Fibroblast of skin of scalp (primary cell): ENCODE data around the gene SRGAP1.
A peak's percentile ranks its signal among the peaks of the same experiment; 100 is the strongest.
"Not testable (repeated sequence)": the region's sequence is repeated elsewhere in the genome, so short reads cannot be mapped to it uniquely, and the experiment has no call there.

Source experiments
- DNase-seq: peaks from one replicate; pipeline ENCODE4 v3.0.0-alpha.2; 2013

The SRGAP1 gene

DNA sequence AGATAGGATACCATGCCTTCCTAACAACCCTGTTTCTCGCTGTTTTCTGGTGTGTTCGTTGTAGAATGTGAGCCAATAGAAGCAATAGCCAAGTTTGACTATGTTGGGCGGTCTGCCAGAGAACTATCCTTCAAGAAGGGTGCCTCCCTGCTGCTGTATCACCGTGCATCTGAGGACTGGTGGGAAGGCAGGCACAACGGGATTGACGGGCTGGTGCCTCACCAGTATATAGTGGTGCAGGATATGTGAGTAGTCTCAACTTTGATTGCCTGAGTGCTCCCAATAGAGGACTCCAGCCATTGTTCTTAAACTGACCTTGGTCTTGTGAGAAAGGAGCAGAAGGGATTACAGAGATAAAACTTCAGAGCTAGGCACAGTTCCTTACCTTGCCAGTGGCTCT is 281.4 kb downstream of the SRGAP1 start:
- DNase-seq = no peak

DNA sequence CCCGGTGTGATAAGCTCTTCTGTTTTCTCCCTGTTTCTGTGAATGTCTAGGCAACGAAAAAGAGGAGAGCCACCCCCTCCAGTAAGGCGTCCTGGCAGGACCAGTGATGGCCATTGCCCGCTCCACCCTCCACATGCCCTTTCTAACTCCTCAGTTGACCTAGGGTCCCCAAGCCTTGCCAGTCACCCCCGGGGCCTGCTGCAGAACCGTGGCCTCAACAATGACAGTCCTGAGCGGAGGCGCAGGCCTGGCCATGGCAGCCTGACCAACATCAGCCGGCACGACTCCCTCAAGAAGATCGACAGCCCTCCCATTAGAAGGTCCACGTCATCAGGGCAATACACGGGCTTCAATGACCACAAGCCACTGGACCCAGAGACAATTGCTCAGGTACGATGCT is 283.3 kb downstream of the SRGAP1 start:
- no peak for DNase-seq

DNA sequence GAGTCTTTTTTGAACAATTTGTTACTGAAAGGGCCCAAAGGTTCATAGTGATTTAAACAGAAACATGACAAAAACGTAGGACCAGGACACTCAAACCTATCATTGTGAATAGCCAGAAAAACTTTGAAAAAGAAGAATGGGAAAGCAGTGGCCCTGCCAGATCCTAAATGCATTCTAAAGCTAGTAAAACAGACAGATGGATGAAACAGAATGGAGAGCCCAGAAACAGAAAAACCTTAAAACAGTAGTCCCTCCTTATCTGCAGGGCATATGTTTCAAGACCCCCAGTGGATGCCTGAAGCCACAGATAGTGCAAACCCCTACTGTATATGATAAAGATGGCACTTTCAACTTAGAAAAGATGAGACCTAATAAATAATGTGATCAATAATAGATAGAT is 283.9 kb downstream of the SRGAP1 start:
- no peak for DNase-seq

DNA sequence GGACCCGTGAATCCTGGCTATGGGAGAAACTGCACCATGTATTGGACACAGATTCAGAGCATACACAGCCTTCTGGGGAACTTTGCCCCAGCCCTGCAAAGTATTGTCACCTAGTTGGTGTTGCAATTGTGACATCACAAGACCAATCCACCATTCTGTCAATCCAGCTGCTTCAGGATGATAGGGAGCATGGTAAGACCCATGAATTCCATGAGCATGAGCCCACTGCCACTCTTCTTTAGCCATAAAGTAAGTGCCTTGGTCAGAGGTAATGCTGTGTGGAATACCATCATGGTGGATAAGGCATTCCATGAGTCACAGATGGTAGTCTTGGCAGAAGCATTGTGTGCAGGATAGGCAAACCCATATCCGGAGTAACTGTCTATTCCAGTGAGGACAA is 286.0 kb downstream of the SRGAP1 start:
- DNase-seq = not testable (repeated sequence)

DNA sequence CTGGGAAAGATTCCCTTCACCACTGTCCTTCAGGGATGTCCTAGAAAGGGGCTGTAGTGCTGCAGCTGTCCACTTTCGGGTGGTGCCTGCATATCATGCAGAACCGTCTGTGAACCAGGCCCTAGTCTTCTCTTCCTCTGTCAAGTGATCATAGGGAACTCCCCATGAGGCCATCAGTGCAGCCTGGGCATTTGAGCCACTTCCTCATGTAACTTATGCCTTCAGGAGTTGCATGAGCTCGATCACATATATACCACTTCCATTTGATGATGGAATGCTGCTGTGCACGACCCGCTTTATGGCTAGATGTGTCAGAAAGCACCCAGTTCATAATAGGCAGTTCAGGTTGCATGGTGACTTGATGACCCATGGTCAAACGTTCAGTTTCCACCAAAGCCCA is 287.0 kb downstream of the SRGAP1 start:
- not testable (repeated sequence) for DNase-seq

DNA sequence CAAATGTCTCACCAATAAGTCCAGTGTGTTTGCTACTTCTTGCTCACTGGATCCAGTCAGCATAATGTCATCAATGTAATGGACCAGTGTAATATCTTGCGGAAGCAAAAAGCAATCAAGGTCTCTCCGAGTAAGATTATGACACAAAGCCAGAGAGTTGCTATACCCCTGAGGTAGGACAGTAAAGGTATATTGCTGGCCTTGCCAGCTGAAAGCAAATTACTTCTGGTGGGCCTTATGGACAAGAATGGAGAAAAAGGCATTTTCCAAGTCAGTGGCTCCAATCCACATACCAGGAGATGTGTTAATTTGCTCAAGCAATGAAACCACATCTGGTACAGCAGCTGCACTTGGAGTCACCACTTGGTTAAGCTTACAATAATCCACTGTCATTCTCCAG is 288.2 kb downstream of the SRGAP1 start:
- not testable (repeated sequence) for DNase-seq

DNA sequence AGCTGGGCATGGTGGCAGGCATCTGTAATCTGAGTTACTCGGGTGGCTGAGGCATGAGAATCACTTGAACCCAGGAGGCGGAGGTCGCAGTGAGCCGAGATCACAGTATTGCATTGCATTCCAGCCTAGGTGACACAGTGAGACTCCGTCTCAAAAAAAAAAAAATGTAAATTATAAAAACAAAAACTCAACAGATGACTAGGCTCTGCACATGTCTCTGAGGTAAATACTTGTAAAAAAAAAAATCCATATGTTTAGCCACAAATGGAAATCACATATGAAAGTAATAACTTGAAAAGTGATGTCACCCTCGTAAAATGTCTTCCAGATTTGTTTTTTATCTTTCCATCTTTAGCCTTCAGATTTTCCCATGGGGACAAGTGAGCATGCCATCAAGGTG is 292.6 kb downstream of the SRGAP1 start:
- DNase-seq = peak; percentile 70

DNA sequence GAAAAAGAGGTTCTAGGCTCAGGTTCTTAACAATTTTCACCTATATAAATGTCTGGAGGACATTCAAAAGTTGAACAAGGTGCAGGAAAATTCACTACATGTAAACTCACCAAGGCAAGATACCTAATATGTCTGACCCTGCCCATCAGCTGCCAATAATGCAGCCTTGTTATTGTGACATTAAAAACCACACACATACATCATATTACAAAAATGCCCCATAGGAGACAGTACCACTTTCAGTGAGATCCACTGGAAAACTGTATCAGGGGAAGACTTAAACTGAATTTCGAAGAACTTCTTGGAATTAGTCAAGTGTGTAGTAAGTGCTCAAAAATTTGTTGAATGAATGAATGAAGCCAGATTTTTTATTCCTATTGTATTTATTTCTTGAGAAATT is 294.5 kb downstream of the SRGAP1 start:
- peak; percentile 63 for DNase-seq

DNA sequence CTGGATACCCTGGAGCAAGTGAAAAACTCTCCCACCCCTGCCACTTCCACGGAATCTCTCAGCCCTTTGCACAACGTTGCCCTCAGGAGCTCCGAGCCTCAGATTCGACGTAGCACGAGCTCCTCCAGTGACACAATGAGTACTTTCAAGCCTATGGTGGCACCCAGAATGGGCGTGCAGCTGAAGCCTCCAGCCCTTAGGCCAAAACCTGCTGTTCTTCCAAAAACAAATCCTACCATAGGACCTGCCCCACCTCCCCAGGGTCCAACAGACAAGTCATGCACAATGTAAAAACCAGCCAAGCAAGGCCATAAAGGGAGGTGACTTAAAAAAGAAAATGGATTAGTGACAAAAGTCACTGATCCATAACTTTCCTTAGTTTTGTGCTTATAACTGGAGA is 297.9 kb downstream of the SRGAP1 start:
- no peak for DNase-seq

DNA sequence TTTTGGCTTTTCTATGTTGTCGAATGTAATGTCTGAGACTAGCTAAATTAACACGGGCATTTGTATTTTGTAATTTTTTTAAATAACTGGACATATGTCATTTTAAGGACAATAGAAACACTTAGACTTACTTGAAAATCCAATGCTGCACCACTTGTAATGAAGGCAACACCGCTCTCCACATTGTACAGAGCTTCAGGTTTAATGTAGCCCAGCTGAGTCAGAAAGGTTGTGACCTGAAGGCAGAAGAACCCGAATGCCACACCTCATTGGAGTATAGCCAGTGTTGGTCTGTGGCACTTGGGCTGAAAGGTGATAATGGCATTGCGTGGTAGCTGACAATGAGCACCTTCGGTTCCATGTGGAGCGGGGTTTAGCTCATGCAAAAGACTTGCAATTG is 298.3 kb downstream of the SRGAP1 start:
- DNase-seq = no peak

DNA sequence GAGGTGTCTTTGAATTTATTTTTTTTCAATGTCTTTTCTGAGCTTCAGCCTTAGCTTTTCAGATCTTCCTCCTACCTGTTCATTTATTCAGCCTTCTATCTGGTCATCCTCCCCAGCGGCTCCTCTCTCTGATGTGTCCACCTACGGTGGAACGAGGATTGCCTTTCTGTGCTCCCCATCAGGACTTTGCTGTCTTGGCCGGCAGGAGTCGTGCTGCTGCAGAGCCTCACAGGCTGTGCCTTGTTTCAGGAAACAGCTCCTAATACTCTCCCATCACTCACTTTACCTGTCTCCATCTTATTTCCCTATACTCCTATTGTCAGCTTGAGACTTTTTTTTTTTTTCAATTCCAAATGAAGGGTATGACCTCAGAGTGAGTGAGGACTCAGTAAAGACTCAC is 300.7 kb downstream of the SRGAP1 start:
- no peak for DNase-seq

DNA sequence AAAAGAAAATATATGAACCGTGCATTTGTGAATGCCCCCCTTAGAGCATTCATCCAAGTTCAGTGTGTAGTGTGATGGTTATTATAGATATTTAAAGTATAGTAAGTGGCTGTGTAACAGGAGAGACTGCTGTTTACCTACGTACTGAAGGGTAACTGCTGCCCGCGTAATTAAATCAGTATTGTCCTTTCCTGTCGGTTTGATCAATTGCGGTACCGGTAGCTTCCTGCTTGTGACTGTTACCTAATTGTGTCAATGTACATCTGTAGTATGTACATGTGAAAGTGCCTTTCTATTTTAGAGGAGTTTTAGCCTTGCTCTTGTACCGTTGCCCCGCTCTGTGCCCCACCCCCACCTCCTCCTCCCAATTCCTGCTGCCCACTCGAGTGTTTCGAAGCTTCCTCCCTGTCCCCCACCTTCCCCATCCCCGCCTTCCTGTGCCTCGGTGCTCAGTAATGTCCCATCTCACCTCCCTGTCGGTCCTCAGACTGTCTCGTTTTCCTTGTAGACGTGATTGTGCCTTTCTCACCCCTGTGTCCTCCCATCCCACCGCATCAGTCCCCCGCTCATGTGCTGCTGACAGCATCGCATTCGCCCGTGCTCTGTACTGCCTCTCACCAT is 302.6 kb downstream of the SRGAP1 start:
- no peak for DNase-seq

DNA sequence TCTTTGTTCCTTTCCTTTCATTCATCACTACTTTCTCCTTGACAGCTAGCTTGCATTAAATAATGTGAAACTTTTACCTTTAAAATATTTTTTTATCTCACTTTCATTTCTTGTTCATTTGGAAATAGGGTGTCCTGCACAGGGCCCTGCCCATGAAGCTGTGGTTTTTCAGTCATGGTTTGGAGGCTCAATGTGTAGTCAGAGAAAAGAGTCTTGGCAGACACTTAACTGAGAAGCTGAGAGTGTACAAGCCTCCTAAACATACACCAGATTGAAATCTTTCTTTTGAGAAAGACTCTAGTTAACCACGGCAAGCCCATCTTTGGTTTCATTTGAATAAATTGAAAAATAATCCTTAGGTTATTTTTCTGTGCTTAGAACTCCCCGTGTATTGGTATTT is 303.4 kb downstream of the SRGAP1 start:
- no peak for DNase-seq

DNA sequence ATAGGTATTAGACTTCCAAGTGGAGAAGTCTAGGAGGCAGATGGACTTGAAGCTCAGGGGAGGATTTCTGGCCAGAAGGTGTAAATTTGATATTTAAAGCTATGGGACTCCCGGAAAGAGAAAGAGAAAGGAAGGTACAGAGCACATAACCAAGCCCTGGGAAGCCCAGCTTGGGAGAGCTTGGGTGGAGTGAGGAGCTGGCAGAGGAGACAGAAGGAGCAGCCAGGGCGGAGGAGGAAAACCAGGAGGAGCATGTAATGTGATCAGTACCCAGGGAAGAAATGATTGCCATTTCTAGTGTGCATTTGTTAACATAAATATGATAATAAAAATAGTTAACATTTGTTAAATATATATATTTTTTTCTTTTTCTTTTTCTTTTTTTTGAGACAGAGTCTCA is 310.2 kb downstream of the SRGAP1 start:
- DNase-seq = no peak

DNA sequence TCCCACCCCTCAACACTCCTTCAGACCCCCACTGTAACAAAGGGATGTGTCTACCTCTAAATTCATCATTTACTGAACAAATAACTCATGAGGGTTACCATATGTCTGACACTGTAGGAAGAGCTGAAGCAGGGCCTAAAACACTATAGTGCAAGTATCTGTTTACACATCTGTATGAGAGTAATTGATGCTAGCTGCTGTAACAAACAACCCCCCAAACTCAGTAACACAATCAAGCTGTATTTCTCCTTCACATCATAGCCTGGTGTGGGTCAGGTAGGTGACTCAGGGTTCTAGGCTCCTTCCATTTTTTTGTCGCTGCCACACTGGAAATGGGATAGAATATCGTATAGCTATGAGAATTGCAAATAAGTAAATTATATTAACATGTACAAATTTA is 312.6 kb downstream of the SRGAP1 start:
- DNase-seq = no peak

DNA sequence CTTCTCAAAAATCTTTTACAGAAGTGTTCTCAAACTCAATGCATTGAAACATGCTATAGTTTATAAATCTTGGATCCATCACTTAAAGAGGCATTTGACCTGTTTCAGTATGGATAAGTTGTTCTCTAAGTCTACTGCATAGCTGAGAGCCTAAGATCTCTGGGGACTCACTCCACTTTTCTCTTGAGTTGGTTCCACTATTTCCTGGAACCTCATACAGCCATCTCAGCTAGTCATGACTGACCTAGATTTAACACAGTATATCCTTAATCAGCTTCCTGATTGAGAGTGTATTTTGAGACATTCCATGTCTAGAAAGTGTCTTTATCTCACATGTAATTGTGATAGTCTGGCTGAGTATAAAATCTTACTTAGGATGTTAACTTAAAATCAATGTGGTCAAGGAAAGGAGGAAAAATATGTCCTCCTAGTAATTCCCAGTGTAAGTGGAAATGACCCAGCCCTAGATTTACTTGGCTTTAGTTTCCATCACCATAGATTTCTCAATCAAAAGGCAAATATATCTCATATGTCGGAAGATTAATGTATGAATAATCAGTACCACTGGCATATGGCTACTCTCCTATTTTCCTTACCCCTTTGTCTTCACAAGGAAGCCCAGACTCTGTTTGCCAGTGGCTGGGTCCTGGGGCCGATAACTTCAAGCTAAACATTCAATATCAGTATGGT is 315.7 kb downstream of the SRGAP1 start:
- peak; percentile 48 for DNase-seq

DNA sequence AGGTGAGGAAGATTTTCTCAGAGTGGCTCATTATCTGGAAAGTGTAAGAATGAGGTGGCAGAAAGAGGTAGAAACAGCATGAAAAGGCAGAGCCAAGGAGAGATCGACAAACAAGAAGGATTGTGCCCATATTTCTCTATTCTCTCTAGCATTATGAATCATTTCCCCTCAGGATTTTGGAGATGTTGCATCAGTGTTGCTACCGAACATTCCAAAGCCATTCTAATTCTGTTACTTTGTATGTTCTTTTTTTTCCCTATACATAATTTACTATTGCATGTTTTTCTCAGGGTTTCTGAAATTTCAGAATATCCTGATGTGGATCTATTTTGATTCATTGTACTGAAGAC is 316.2 kb downstream of the SRGAP1 start:
- peak; percentile 93 for DNase-seq

DNA sequence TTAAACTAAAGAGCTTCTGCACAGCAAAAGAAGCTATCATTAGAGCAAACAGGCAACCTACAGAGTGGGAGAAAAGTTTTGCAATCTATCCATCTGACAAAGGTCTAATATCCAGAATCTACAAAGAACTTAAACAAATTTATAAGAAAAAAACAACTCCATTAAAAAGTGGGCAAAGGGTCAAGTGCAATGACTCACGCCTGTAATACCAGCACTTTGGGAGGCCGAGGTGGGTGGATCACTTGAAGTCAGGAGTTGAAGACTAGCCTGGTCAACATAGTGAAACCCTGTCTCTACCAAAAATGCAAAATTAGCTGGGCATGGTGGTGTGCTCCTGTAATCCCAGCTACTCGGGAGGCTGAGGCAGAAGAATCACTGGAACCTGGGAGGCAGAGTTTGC is 322.1 kb downstream of the SRGAP1 start:
- DNase-seq = peak; percentile 25

DNA sequence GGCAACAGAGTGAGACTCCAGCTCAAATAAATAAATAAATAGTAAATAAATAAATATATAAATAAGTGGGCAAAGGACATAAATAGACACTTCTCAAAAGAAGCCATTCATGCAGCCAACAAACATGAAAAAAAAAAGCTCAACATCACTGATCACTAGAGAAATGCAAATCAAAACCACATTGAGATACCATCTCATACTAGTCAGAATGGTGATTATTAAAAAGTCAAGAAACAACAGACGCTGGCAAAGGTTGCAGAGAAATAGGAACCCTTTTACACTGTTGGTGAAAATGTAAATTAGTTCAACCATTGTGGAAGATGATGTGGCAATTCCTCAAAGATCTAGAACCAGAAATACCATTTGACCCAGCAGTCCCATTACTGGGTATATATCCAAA is 322.5 kb downstream of the SRGAP1 start:
- DNase-seq = peak; percentile 49

DNA sequence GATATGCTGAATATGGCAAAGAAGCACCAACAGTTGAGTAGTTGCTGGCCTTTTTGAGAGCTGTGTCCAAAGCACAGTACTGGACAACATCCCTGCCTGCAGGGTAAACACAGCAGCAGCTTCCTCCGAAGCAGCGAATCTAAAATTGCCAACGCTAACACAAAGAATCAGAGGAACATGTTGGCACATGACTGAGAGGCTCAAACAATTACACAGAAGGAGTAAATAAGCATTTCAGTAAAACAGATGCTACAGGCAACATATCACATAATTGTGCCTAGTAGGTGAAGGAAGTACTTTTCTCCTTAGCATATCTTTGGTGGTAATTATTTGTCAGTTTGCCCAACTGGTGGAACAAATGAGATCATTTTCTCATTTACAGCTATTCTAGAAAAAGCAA is 325.5 kb downstream of the SRGAP1 start:
- DNase-seq = peak; percentile 11

DNA sequence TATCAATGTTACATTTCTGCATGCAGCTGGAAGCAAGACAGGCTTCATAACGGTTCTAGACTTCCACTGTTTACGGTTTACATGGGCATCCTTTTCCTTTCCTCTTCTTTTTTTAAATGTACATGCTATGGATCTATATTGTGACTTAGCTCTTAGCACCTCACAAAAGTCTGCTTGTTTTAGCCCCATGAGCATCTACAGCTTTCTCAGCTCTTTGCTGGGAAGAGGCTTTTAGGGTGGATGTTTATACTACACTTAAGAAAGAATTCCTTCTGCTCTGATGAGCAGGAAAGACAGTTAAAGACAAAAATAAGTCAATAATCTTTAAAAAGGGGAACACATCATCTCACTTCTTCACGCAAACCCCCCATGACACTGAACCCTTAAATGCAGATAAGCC is 326.2 kb downstream of the SRGAP1 start:
- DNase-seq = no peak

DNA sequence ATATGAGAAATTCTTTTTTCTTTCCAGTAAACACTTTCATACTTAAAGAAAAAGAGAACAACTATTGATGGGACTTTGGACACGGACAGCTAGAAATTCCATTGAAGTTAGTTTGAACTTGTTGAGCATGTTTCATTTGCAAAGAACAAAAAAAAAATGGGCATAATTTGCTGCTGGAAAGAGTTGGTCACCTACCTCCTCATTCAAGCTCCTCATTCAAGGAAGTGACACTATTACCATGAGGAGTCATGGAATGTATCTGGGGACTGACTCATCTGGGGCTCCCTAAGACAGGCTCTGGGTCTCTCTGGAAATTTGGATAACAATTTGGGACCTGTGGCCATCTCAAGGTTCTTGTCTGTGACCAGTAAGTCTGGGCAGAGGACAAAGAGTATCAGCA is 327.2 kb downstream of the SRGAP1 start:
- DNase-seq = peak; percentile 78

DNA sequence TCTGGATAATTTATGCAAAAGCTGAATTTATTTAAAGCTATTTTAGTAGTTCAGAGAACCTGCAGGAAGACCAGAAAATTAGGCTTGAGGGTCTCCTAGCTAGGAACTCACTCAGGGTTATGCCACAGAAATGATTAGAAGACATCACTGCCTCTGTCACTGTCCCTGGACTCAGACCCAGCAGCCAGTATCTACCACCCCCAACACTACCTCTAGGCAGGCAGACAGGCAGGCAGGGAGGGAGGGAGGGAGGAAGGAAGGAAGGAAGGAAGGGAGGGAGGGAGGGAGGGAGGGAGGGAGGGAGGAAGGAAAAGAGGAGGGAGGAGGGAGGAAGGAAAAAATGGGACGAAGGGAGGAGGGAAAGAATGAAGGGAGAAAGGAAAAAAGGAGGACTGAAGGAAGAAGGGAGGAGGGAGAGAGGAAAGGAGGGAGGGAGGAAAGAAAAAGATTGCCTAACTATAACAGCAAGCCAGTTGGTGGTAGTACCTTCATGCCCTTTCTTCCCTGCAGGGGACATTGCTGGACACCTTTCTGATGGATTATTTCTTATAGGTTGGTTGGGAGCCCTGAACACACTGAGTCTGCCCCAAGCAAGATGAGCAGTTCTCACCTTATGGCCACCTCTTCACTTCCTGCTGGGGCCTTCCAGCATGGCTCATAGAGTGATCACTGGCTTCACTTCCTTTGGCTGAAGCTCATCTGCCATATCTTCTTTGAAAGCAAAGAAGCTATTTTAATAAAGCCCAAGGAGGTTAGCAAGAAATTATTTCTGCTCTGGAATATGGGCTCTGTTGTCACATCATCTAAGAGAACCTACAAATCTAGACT is 327.9 kb downstream of the SRGAP1 start:
- no peak for DNase-seq

DNA sequence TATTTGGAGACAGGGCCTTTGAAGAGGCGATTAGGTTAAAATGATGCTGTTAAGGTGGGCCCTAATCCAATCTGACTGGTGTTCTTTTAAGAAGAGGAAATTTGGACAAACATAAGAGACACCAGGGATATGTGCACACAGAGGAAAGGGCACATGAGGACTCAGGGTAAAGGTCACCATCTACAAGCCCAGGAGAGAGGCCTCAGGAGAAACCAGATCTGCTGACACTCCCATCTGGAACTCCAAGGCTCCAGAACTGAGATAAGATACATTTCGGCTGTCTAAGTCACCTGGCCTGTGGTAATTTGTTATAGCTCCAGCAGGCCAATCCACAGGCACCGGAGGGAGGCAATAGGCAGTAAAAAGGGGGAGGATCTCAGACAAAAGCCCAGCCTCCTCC is 329.0 kb downstream of the SRGAP1 start:
- DNase-seq = no peak
